Uterus (tissue), 2 donors: ENCODE results near the gene KCTD19.

Experiments used
- CTCF ChIP-seq, 4 experiments: fragments of 200-600 bp in 2 of 4; fragments of 450-650 bp in 2 of 4; sonication (generic) in 2 of 4; IDR thresholded peaks; one replicate each; pipeline ENCODE4 v1.5.1; 2016 to 2019; ENCODE audit warnings: antibody characterized with exemption in 4 of 4, mild to moderate bottlenecking in 2 of 4, moderate library complexity in 1 of 4
- POLR2A ChIP-seq, 2 donors: fragments of 450-650 bp; IDR thresholded peaks; one replicate each; pipeline ENCODE4 v1.6.1; 2016; ENCODE audit warnings: antibody characterized with exemption in 2 of 2, mild to moderate bottlenecking in 1 of 2, moderate library complexity in 1 of 2

DNA sequence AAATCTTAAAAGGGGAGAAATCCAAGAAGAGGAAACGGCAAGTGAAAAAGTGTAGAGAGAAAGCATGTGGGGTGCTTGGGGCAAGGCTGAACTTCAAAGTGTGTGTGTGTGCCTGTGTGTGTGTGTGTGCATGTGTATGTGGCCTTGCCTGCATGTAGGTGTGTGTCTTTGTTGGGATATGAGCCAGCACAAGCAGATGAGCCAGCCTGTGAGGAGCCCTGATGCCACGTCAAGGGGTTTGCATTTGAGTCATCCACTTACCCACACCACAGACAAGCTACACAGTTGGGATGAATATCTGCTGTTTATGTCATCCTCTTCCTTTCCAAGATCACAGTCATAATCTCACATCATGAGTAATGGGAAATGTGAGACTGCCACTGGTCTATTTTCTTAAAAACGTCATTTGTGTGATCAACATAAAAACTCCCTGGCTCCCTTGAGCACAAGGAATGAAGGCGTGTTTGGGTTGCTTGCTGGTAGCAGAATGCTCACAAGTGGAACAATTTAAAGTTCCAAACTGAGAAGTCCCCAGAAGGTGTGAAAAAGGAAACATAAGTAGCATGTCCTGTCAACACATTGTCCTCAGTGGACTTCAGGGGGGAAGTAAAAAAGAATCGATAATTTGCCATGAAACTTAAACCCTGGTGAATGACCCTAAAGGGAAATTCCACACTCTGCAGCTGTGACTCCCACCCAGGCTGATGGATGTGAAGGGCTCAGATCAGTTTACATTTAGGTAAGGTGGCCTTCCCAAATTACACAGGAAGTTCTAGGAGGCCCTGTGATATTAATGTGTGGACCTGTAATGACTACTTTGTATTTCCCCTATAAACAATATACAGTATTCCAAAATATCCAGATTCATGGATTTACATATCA, 14.7 kb downstream of the KCTD19 start:
- TF ChIP-seq CTCF (IDR thresholded peaks at IDR 0.05) (no peak), POLR2A (IDR thresholded peaks at IDR 0.05) (no peak)
